ENCODE results near the gene KRTAP10-3. TPM values are rescaled to one million over a fixed set of nuclear protein-coding genes. Genes with fewer than 3 reads are reported as not detected.

The KRTAP10-3 gene
- total RNA-seq, 1 donor from 2014 or later, result not detected

GRCh38 chr21:44539991-44540666 lies 18.5 kb downstream of the KRTAP10-3 start, which contains the start of gene KRTAP10-1:
KRTAP10-1 (minus strand) TSS chr21:44540195; CDS start chr21:44540150, 45 bp downstream.
- H3K4me3 Mint-ChIP-seq (ENCODE audit: unreplicated experiment), result no peak within 1 kb of the TSS
- peaks cover 8% of the 10 kb centered on the region for H3K9me3 Mint-ChIP-seq (ENCODE audit: unreplicated experiment)
- no peaks in the 10 kb centered on the region for H3K27me3 Mint-ChIP-seq (ENCODE audit: unreplicated experiment)
- H3K27ac Mint-ChIP-seq (ENCODE audit: unreplicated experiment), result no peak within 1 kb of the TSS
- TF ChIP-seq CTCF (IDR thresholded peaks at IDR 0.05; ENCODE audit: partially characterized antibody, unreplicated experiment), result no peak
- H3K36me3 Mint-ChIP-seq (ENCODE audit: unreplicated experiment), result peaks cover 5% of the 10 kb centered on the region
- no peak for DNase-seq
- no peaks in the 10 kb centered on the region for H3K4me1 Mint-ChIP-seq (ENCODE audit: low read depth, unreplicated experiment)

- no peak for DNase-seq
- no peak overlapping the region for H3K4me3 Mint-ChIP-seq (ENCODE audit: unreplicated experiment)
- peaks cover 5% of the 10 kb centered on the region for H3K36me3 Mint-ChIP-seq (ENCODE audit: unreplicated experiment)
- no peak overlapping the region for H3K27ac Mint-ChIP-seq (ENCODE audit: unreplicated experiment)
- H3K27me3 Mint-ChIP-seq (ENCODE audit: unreplicated experiment), result no peaks in the 10 kb centered on the region
- TF ChIP-seq CTCF (IDR thresholded peaks at IDR 0.05; ENCODE audit: partially characterized antibody, unreplicated experiment), result no peak
- no peaks in the 10 kb centered on the region for H3K4me1 Mint-ChIP-seq (ENCODE audit: low read depth, unreplicated experiment)
- H3K9me3 Mint-ChIP-seq (ENCODE audit: unreplicated experiment), result peaks cover 9% of the 10 kb centered on the region
Measured at GRCh38 chr21:44539046-44539445, 19.5 kb downstream of the KRTAP10-3 start.

- Mint-ChIP-seq H3K27ac (ENCODE audit: unreplicated experiment) (no peak overlapping the region), H3K4me3 (ENCODE audit: unreplicated experiment) (no peak overlapping the region), H3K36me3 (ENCODE audit: unreplicated experiment) (peaks cover 5% of the 10 kb centered on the region), H3K27me3 (ENCODE audit: unreplicated experiment) (no peaks in the 10 kb centered on the region), H3K4me1 (ENCODE audit: low read depth, unreplicated experiment) (no peaks in the 10 kb centered on the region), H3K9me3 (ENCODE audit: unreplicated experiment) (peaks cover 9% of the 10 kb centered on the region)
- TF ChIP-seq CTCF (IDR thresholded peaks at IDR 0.05; ENCODE audit: partially characterized antibody, unreplicated experiment), result no peak
- DNase-seq, result no peak
Measured at GRCh38 chr21:44537930-44538911, 20.4 kb downstream of the KRTAP10-3 start.

- no peak overlapping the region for H3K4me3 Mint-ChIP-seq (ENCODE audit: unreplicated experiment)
- DNase-seq, result no peak
- peaks cover 2% of the 10 kb centered on the region for H3K36me3 Mint-ChIP-seq (ENCODE audit: unreplicated experiment)
- no peak for TF ChIP-seq CTCF (IDR thresholded peaks at IDR 0.05; ENCODE audit: partially characterized antibody, unreplicated experiment)
- H3K9me3 Mint-ChIP-seq (ENCODE audit: unreplicated experiment), result peaks cover 8% of the 10 kb centered on the region
- H3K4me1 Mint-ChIP-seq (ENCODE audit: low read depth, unreplicated experiment), result peaks cover 3% of the 10 kb centered on the region
- no peaks in the 10 kb centered on the region for H3K27me3 Mint-ChIP-seq (ENCODE audit: unreplicated experiment)
- H3K27ac Mint-ChIP-seq (ENCODE audit: unreplicated experiment), result no peak overlapping the region
Measured at GRCh38 chr21:44535963-44536362, 22.6 kb downstream of the KRTAP10-3 start.

All from glutamatergic neuron (in vitro differentiated cells).